Subcutaneous adipose tissue (tissue), 4 donors: ENCODE measurements around the gene PEX6. TPM values are rescaled to one million over a fixed set of nuclear protein-coding genes. Genes with fewer than 3 reads are reported as not detected.

Experiments
- CTCF ChIP-seq: fragments of 450-650 bp; IDR thresholded peaks from one replicate; pipeline ENCODE4 v1.5.1; 2016; ENCODE audit warnings: low read depth, mild to moderate bottlenecking, control low read depth, antibody characterized with exemption, moderate library complexity
- total RNA-seq, 4 donors: library from RNA; depleted of rRNA; stranded (reverse); fragments of >200 nt; gene quantifications; one replicate each; pipeline ENCODE4 v1.1.0, GENCODE V29; 2016

PEX6 gene
- total RNA-seq, 4 donors from 2014 or later = 6.0 to 30.9 (median 14.0) TPM

GRCh38 chr6:42989923-42990322 lies 10.9 kb upstream of the PEX6 start:
- no peak for TF ChIP-seq CTCF

- no peak for TF ChIP-seq CTCF
Measured at GRCh38 chr6:42988486-42989020, 9.6 kb upstream of the PEX6 start.

- no peak for TF ChIP-seq CTCF
Measured at GRCh38 chr6:42987533-42988451, 8.8 kb upstream of the PEX6 start.

GRCh38 chr6:42984924-42985475 lies 6.0 kb upstream of the PEX6 start:
- no peak for TF ChIP-seq CTCF

- TF ChIP-seq CTCF = no peak
Measured at GRCh38 chr6:42984001-42984923, 5.3 kb upstream of the PEX6 start, which contains the start of gene PPP2R5D. Gene PPP2R5D (plus strand): TSS chr6:42984570. CDS start chr6:42984678, 108 bp downstream.

- TF ChIP-seq CTCF = no peak
Measured at GRCh38 chr6:42981836-42982235, 2.9 kb upstream of the PEX6 start.
